Calu3 (cell line): ENCODE measurements around the gene SV2C. TPM values are rescaled to one million over a fixed set of nuclear protein-coding genes. Genes with fewer than 3 reads are reported as not detected.

ENCODE experiments used
- BruUV-seq: library from RNA; stranded (reverse); fragments of 400-500 nt; replicated peaks from 2 replicates; lab custom pipeline; 2021; lab: Mats Ljungman, UMichigan
- CTCF ChIA-PET: fragments of 300-600 bp; sonication (Branson Sonifier 250); formaldehyde crosslinking; loops from one replicate; lab custom pipeline; 2022; ENCODE audit warnings: antibody characterized with exemption; lab: Charles Lee
- DNase-seq: peaks from one replicate; pipeline ENCODE4 v3.0.0; 2022
- H3K27ac Mint-ChIP-seq: one replicate; pipeline ENCODE4 v1.8.0; 2022; ENCODE audit warnings: mixed read lengths; ENCODE audit not compliant: unreplicated experiment
- H3K27me3 Mint-ChIP-seq: one replicate; pipeline ENCODE4 v1.8.0; 2022; ENCODE audit warnings: mixed read lengths; ENCODE audit not compliant: unreplicated experiment
- H3K36me3 Mint-ChIP-seq: one replicate; pipeline ENCODE4 v1.8.0; 2022; ENCODE audit warnings: mild to moderate bottlenecking, moderate library complexity, mixed read lengths; ENCODE audit not compliant: insufficient read depth, unreplicated experiment
- H3K4me1 Mint-ChIP-seq: one replicate; pipeline ENCODE4 v1.8.0; 2022; ENCODE audit warnings: mild to moderate bottlenecking, low read depth, mixed read lengths; ENCODE audit not compliant: unreplicated experiment
- H3K4me3 Mint-ChIP-seq: one replicate; pipeline ENCODE4 v1.8.0; 2022; ENCODE audit warnings: mild to moderate bottlenecking, low read depth, moderate library complexity, mixed read lengths; ENCODE audit not compliant: unreplicated experiment
- H3K9me3 Mint-ChIP-seq: one replicate; pipeline ENCODE4 v1.8.0; 2022; ENCODE audit warnings: low read depth, mixed read lengths; ENCODE audit not compliant: unreplicated experiment
- CTCF ChIP-seq: fragments of 200-600 bp; IDR thresholded peaks from one replicate; pipeline ENCODE4 v1.8.0; 2022; ENCODE audit warnings: antibody characterized with exemption; ENCODE audit not compliant: unreplicated experiment
- intact Hi-C: fragments of 100-400 bp; cut with micrococcal nuclease; formaldehyde crosslinking; loops from one replicate; pipeline ENCODE4 v1.10.0; 2022; ENCODE audit not compliant: unreplicated experiment
- total RNA-seq: library from RNA; stranded (reverse); gene quantifications from 2 replicates; pipeline ENCODE4 v1.2.3, GENCODE V29; 2022

The SV2C gene
- total RNA-seq, 1 experiment from 2014 or later, result 0.90 TPM

DNA sequence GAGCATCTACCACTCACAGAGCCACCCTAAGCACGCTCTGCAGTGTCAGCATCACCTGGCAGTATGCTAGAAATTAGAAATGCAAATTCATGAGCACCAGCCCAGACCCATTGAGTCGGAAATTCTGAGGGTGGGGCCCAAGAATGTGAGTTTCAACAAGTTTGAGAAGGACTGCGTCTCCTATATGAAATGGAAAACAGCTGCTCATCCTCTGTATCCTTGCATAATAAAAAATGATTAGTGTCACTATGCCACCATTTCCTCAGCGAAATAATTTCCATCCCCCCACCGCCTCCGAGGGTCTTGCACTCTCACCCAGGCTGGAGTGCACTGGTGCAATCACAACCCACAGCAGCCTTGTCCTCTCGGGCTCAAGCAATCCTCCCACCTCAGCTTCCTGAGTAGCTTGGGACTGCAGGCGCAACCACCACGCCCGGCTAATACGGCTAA, 318.6 kb downstream of the SV2C start:
- Mint-ChIP-seq H3K4me3 (peak overlapping the region; percentile 90), H3K9me3 (no peaks in the 10 kb centered on the region), H3K27ac (no peak overlapping the region), H3K27me3 (peaks cover 36% of the 10 kb centered on the region), H3K4me1 (peaks cover 10% of the 10 kb centered on the region), H3K36me3 (peaks cover 25% of the 10 kb centered on the region)
- intact Hi-C loops, result loop anchor here (2.0 to 5.0 kb wide), 2 partner anchors 55 to 111 kb away; no protein-coding TSS in a partner anchor
- CTCF ChIA-PET, result interaction anchor here (0.6 to 2.5 kb wide), 8 partner anchors 13 to 1196 kb away, joined by 3 to 14 read pairs (median 4); no protein-coding TSS in a partner anchor
- no peak for TF ChIP-seq CTCF
- BruUV-seq, result no TSS peak
- no peak for DNase-seq

- Mint-ChIP-seq H3K36me3 (peaks cover 25% of the 10 kb centered on the region), H3K4me1 (peaks cover 10% of the 10 kb centered on the region), H3K9me3 (no peaks in the 10 kb centered on the region), H3K27me3 (peaks cover 36% of the 10 kb centered on the region), H3K4me3 (peak overlapping the region; percentile 90), H3K27ac (peak overlapping the region; percentile 73)
- CTCF ChIA-PET, result interaction anchor here (0.6 to 2.5 kb wide), 9 partner anchors 14 to 1196 kb away, joined by 3 to 14 read pairs (median 4); no protein-coding TSS in a partner anchor
- intact Hi-C loops, result loop anchor here (2.0 to 5.0 kb wide), 2 partner anchors 55 to 112 kb away; no protein-coding TSS in a partner anchor
- TF ChIP-seq CTCF, result no peak
- peak; percentile 35 for DNase-seq
- no TSS peak for BruUV-seq
These were observed 319.2 kb downstream of the SV2C start for GRCh38 chr5:76402251-76402885.

DNA sequence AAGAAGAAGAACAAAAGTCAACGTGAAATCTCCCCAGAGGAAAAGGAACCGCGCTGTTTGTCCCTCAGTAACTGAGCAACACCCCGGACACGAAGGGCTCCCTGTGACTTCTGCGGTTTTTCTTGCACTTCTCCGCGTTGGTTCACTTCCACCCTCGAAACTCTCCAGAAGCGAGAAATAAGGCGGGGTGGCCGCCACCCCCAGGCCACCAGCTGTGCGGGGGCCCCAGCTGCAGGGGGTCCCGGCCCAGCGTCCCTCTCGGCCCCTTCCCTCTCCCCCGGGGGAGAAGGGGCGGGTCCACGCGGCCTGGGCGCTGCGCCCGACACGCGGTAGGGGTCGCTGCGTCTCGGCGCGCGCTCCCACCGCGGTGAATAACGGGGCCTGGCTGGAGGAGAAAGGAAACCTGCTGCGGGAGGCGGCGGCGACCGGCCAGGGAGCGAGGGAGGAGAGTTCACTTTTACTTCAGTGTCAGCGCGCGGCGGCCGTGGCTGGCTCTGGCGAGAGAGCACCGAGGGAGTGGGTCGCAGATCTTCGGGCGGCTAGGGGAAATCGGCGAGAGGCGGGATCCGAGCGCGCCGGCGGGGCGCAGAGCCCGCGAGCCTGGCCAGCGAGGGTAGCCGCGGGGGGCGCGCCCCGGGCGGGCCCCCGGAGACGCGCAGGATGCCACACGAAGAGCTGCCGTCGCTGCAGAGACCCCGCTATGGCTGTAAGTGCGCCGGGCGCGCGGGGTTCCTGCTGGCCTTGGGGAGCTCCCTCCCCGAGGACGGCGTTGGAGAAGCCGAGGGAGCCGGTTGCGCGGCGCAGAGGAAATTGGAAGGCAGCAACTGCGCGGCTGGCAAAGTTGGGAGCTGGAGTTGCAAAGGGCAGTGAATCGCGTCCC, 319.9 kb downstream of the SV2C start, which contains the start of gene IQGAP2:
Gene IQGAP2, plus strand, starts transcription at position 400 of the 880 bp plus-strand sequence. Its CDS starts 261 bp downstream, at position 661.
- H3K27ac Mint-ChIP-seq, result peak within 1 kb of the TSS; percentile 73
- peaks cover 25% of the 10 kb centered on the region for H3K36me3 Mint-ChIP-seq
- peaks cover 10% of the 10 kb centered on the region for H3K4me1 Mint-ChIP-seq
- DNase-seq, result peak; percentile 85
- intact Hi-C loops, result loop anchor here (1.0 to 5.0 kb wide), 4 partner anchors 54 to 141 kb away; no protein-coding TSS in a partner anchor
- no TSS peak for BruUV-seq
- H3K4me3 Mint-ChIP-seq, result peak within 1 kb of the TSS; percentile 90
- CTCF ChIA-PET, result interaction anchor here (0.6 to 2.5 kb wide), 8 partner anchors 65 to 180 kb away, joined by 3 to 14 read pairs (median 4); no protein-coding TSS in a partner anchor
- TF ChIP-seq CTCF, result peak; percentile 79
- peaks cover 36% of the 10 kb centered on the region for H3K27me3 Mint-ChIP-seq
- no peaks in the 10 kb centered on the region for H3K9me3 Mint-ChIP-seq
